ENCODE measurements around the gene SCARB1. TPM values are rescaled to one million over a fixed set of nuclear protein-coding genes. Genes with fewer than 3 reads are reported as not detected.

SCARB1 gene
- polyA plus RNA-seq, 10 donors: 16.5 to 30.6 (median 20.7) TPM

DNA sequence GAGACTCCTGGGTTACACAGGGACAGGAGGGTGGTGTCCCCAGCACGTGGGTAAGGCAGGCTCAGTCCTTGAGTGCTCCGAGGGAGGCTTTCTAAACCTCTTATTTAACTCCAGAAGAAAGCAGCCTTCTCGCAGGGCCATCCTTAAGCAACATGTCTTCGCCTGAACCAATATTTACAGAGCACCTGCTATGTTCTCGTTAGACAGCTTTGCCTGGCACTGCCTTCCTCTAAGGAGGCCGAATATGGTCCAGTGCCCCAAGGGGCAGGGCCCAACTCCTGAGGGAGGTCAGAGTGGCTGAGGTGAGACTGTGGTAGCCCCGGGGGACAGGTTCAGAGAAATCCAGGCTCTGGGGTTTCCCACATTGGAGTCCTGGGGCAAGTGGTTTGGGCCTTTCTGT, 2.1 kb upstream of the SCARB1 start:
- no peak for DNase-seq

DNA sequence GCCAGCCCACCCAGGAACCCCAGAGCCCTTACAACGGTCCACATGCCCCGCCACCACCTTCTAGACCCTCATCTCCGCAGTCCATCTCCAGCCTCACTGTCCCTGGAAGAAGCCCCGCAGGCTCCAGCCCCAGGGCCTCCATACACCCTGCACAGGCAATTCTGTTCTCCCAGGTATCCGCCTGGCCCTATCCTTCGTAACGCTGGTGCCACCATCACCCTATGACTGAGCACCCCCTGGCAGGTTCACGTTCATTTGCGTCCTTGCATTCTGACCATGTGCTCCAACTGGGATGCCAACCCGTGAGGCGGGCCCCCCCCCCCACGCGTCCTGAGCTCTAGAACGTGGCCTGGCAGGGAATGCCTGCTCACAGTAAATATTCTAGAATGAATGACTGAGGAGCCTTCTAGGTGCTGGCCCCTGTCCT, 675 bp upstream of the SCARB1 start:
- no peak for DNase-seq

DNA sequence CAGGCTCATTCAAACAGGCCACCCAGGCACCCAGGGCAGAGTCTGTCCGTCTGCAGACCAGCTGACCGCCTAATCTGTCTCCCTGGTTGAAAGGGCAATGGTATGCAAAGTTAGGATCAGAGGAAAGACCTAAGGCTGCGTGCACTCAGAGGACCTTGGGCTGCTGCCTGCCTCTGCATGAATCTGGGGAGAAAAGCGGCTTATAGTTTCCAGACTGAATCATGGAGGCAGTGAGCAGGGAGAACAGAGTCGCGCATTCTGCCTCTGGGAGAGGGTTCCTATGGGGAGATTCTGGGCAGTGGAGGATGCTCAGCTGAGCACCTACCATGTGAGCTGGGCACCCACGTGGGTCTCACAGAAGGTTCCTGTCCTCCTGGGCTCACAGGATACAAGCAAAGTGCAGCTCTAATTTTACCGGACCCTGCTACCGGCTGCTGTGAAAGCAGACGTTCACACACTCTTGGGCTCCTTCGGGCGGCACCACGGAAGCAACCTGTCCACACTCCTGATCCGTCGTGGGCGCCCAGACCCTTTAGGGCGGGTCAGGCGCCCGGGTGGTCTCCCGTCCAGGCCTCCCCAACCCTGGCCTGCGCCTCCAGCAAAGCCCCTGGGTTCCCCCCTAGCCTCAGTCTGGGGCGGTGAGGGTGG, 772 bp downstream of the SCARB1 start:
- DNase-seq: no peak

DNA sequence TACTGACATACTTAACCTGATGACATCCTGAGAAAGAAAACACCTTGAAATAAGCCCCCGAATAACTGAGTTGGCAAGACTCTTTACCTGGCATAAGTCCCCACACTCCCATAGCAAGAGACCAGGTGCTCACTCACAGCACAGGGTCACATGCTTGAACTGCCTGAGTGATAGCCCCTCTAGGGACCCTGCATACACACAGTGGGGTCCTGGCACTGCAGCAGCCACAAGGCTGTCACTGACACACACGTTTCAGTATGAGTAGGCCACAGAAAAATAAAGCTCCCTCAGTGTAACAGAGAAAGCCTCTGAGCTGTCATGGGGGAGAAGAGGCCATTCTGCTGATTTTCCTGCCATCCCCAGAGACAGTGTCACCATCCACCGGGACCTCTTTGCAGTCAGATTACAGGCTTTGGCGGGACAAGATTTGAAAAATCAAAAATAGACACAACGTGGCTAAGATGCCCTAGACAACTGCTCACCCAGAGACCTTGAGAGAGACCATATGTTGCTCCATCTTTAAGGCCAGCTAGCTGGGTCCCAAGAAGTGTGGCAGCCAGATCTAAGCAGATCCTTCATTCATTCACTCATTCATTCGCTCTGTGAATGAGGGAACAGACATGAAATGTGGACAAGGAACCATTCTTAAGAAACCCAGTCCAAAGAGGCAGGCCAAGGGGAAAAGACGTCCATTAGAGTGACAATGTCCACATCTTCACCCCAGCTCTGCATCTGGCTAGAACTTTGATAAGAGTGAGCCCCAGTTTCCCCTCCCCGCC, 1.6 kb downstream of the SCARB1 start:
- no peak for DNase-seq

DNA sequence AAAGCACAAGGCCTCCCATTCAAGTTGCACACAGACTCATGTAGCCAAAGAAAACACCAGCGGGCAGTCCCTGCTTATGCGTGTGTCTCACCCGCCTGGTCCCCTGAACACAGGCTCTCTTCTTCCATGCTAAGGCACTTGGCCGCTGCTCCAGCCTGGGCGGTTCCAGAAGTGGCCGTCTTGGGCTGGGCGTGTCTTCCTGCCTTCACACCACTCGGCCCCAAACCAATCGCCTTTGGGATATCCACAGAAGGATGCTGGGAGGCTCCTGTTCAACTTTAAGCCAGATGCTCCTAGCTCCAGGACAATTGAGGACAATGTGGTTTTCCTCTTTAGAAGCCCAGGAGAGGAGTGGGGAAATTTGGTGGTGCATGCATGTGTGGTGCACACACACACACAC, 2.2 kb downstream of the SCARB1 start:
- peak in 2 of 3 donors; percentile 62 to 84 for DNase-seq

DNA sequence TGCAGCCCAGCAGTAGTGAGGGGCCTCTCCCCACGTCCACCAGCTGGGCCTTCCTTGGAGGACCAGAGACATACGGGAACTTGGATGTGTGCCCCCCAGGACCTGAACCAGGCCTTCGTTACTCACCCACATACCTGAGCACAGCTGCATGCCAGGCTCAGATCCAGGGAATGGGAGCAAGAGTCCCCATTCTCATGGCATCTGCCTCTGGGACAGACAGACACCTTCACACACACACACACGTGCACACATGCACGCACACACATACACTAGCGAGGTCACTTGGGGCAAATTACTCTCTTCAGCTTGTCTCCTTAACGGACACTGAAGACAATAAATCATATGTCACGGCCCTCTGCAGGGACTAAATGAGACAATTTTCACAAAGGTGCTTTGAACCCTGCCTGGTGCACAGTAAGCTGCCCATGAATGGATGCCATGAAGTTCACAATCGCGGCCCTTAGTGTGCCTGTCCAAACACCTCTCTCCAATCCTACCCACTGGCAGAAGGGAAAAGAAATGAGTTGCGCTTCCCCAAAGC, 5.7 kb downstream of the SCARB1 start:
- no peak for DNase-seq

DNA sequence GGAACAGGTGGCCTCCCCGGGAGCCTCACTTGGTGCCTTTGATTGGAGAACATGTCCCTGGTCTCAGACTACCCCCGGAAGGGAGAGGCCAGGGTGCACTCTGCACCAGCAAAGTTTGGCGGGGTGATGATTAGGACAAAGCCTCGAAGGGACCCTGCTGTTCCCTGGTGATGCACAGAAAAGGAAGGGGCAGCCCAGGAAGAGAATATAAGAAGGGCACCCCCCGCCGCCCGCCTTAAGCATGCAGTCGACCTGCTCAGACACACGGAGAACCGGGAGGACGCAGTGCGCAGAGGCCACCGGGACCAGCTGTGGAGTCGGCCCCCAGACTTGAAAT, 6.9 kb downstream of the SCARB1 start:
- no peak for DNase-seq

DNA sequence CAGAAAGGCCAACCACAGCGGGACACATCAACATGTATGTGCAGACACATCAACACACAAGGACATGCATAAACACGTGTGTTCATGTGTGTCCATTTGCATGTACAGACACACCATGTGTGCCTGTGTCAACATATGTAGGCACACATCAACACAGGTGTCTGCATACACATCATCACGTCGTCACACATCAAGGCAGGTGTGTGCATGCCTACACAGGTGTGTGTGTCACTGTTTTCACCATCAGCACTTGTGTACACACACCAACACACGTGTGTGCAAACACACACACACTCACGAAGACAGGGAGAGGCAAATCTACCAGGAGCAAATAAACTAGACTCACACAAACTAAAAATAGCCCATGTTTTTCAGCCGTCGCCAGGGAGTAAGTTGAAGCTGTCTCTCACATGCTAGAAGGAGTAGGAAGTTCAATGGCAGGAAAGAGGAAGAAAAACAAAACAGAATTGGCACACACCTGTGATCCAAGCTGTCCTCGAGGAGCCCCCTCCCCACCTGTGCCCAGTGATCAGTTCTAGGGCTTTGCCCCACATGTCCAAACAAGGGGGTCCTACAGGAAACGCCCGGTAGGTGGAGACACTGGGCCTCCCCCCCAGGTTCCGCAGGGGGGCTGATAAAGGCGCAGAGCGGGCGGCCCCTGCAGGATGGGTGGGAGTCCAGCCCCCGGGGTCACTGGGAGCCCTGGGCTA, 7.4 kb downstream of the SCARB1 start:
- DNase-seq: peak in 1 of 3 donors; percentile 52

DNA sequence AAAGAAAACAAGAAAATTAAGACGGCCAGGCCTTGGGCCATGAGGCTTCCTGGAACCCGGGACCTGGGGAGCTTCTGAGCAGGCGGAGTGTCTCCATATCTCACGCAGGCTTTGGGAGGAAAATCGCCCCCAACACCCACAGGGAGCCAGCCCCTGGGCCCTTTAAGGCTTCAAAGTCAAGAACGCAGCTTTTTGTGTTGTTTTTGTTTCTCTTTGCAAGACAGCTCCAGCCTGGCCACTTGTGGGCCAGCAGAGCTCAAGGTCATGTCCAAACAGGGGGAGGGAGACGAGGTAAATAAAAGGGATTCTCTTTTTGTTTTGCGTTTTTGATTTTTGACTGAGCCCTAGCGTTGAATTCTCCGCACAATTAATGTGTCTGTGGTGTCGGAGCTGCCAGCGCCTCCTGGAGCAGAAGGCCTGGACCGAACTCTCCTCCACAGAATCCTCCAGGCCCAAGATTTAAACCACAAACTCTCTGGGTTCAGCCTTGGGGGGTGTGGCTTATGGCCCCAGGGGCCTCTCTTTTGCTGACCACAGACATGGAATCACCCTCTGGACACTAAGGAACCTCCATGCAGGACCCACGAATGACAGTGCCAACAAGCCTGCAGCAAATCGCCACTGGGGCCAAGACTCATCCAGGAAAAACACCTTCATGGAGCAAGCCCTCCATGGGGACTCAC, 8.2 kb downstream of the SCARB1 start:
- no peak for DNase-seq

DNA sequence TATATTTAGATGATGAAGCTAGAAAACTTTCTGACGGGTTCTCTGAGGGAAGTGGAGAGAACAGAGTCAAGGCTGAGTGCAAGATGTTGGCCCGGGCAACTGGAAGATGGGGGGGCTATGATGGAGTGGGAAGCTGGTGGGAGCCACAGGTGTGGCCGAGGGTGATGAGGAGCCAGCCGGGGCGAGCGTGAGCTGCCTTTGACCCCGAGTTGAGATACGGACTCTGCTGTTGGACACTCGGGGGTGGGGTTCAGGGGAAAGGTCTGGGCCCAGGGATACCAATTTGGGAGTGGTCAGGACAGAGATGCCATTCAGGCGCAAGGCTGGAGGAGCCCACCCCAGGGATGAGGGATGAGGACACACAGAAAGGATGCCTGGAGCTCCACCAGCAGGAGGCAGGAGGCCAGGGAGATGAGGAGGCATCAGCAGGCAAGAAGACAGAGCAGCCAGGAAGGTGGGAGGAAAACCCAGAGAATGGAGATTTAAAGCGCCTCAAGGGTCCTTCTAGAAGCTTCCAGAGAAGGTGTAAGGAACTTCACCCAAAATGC, 9.0 kb downstream of the SCARB1 start:
- DNase-seq: no peak

DNA sequence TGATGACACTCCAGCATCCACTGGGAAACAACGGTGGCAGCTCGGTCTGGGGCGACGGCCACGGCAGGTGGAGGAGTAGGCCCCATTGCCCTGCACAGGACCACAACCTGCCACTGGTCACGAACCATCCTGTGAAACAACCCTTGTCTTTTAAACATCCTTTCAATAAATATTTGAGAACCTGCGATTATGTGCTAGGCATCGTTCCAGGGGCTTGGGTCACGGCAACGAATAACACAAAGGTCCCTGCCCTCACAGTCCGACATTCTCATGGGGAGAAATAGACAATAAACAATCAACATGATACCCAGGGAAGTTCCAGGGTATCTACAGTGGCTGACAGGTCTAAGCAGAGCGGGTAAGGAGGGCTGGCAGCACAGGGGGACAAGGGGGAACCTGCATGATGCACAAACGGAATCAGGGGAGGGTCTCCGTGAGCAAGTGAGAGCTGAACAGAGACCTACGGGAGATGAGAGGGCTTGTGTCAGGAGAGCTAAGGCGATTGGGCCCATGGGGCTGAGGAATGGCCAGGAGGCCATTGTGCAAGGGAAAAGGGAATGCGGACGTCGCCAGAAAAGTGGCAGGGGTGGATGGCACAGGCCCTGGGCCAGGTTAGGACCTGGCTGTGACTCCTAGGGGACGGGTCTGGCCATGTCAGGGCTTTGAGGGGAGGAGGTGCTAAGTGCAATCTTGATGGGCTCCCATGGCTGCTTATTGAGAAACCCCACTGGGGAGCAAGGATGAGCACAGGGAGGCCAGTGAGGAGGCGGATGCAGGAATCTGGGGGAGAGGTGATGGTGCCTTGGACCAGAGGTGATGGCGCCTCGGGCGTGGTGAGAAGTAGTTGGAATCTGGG, 9.7 kb downstream of the SCARB1 start:
- DNase-seq: no peak

DNA sequence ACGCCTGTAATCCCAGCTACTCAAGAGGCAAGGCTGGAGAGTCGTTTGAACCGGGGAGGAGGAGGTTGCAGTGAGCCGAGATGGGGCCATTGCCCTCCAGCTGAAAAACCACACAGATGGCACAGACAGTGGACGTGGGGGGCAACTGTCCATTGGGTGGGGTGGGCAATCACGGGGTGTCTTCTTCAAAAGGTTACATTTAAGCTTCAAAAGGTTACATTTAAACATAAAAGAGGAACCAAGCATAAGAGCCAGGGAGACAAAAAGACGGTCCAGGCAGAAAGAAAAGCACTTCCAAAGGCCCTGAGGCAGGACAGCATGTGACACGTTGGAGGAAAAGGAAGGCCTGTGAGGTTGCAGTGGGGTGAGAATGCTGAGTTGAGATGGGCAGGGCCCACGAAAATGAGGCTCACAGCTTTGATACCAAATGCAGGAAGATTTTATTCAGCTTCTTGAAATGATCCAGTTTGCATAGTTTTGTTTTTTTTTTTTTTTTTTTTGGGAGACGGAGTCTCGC, 10.7 kb downstream of the SCARB1 start:
- no peak for DNase-seq

DNA sequence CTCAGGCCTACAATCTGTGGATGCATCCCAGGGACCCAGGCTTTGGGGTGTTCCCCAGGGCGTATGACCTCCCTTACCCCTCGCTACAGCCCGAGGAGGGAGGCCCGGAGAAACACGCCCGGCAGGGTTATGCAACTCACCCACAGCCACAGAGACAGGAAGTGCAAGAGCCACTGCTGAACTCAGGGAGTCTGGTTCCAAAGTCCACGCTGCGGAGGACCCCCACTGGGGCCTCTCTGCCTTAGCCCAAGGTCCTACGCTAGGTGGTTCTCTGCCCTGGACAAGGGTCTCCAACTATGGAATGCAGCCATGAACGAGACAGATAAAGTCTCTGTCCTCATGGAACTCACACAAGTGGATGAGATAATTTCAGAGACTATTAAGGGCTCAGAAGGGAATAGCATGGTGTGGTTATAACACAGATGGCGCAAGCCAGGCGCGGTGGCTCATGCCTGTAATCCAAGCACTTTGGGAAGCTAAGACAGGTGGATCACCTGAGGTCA, 11.3 kb downstream of the SCARB1 start:
- DNase-seq: no peak

DNA sequence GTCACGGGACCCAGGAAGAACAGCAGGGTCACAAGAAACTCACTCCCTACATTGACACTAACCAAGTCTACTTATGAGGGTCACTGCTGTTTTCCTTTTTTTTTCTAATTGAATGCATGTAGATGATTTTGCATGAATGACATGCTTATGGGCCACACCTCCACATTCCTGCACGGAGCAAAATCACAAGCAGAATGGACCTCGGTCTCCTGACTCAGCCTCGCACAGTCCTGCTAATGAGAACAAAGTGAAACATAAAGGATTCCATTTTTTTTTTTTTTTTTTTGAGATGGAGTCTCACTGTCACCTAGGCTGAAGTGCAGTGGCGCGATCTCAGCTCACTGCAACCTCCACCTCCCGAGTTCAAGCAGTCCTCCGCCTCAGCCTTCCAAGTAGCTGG, 12.3 kb downstream of the SCARB1 start:
- no peak for DNase-seq

DNA sequence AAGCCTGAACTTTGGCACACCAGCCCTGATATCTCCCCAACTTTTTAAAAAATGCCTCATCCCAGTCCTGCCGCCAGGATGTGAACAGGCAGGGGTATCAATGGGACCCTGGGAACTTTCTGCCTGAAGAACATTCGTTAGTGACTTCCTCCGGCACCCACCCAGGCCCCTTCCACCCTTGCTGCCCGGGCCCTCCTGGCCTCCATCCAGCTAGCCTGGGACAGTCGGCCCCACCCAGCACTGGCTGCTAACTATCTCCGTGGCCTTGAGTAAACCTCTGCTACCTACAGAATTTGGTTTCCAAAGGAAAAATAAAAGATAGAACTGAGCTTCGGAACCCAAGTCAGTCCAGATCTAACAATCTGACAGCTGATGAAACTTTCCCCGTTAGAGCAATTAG, 14.3 kb downstream of the SCARB1 start:
- no peak for DNase-seq

DNA sequence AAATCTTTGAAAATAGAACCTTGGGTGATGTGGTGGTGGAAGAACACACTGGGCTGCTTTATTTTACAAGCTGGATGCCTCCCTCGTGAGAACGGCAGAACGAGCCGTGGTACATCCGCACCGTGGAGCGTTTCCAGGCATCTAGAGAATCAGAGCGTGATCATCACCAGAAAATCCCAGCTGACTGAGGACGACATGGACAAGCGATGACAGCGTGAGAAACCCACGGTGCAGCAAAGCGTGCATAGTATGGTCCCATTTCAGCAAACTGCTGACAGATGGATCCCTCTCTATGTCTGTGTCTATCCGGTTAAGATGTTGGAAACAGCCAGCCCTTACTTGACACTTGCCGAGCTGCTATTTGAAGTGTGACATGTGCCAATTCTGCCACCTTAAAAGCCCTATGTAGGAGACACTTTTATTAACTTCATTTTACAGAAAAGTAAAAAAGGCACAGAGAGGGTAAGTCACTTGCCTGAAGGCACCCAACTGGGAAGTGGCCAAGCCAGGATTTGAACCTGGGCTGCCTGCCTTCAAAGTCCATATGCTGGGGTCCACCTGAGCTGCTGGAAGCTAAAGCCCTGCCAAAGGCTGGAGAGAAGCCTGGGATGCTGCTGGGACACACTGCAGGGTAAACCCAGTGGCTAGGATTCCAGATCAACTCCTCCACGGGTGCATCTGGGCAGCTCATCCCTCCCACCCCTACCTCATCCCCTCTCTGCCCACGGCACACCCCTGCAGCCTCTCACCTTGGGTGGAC, 14.9 kb downstream of the SCARB1 start:
- no peak for DNase-seq

DNA sequence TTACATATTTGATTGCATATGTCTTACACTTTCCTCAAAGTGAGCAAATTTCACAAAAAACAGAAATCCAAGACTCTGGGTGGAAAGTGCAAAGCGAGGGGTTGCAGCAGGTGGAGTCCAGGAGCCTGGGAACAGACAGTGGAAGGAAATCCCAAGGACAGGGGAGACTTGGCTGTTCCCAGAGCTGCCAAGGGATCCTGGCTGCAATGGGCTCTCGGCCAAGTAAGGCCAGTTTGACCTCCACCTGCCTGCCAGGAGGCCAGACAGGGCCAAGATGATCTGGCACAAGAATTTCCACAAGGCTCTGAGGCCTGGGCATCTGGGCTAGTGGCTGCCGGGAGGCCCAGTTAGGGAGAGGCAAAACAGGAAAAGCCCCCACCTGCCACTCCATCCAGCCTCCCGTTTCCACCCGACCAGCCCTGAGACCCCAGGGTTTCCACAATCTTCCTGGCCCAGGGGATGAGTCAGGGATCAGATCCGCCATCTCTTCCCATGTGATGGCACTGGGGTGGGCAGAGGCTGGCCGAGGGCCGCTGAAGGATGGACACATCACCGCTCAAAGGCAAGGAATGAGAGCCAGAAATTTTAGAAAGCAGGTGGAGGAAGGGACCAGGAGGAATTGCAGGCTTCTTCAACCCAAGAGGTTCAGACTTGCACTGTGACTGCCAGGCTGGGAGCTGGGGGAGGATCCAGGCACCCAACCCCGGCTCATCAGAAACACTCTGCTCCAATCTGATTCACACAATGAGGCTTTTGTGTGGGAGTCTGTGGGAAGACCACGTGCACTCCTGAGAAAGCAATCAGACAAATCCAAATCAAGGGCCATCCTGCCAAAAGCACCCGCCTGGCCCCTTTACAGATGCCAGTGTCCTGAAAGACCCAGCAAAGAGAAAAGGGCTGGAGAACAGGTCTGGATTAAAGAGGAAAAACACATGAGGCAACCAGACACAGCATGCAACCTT, 16.3 kb downstream of the SCARB1 start:
- no peak for DNase-seq

Data from muscle of back (tissue), 11 donors.